K562 (cell line): Measurements from ENCODE around the gene GGPS1. TPM values are rescaled to one million over a fixed set of nuclear protein-coding genes. Genes with fewer than 3 reads are reported as not detected.

ENCODE experiments used
- BRCA1 ChIP-seq, 2 experiments: fragments of 450-650 bp in 1 of 2; sonication (generic) in 1 of 2; formaldehyde crosslinking in 1 of 2; IDR thresholded peaks; 2 replicates each; pipeline versions ENCODE4 v1.5.0 to v1.6.1; 2017 to 2020; ENCODE audit warnings: mild to moderate bottlenecking in 1 of 2, missing genetic modification reagents in 1 of 2
- FOXP4 ChIP-seq: sonication (generic); formaldehyde crosslinking; IDR thresholded peaks from 2 replicates; pipeline ENCODE4 v1.8.0; 2022; ENCODE audit warnings: mild to moderate bottlenecking, missing genetic modification reagents, borderline replicate concordance
- HDGF ChIP-seq: fragments of 450-650 bp; IDR thresholded peaks from 2 replicates; pipeline ENCODE4 v1.6.1; 2016
- ZNF232 ChIP-seq: sonication (generic); formaldehyde crosslinking; IDR thresholded peaks from 2 replicates; pipeline ENCODE4 v1.8.0; 2022; ENCODE audit warnings: mild to moderate bottlenecking, missing genetic modification reagents
- ZNF57 ChIP-seq: fragments of 450-650 bp; formaldehyde crosslinking; IDR thresholded peaks from 2 replicates; pipeline ENCODE4 v1.4.0; 2020; ENCODE audit warnings: mild to moderate bottlenecking, moderate library complexity
- ZNF699 ChIP-seq: fragments of 250-450 bp; sonication (Bioruptor Pico); IDR thresholded peaks from 2 replicates; pipeline ENCODE4 v1.8.0; 2021; ENCODE audit warnings: mild to moderate bottlenecking, moderate library complexity; ENCODE audit not compliant: insufficient replicate concordance
- ZNF76 ChIP-seq: fragments of 250-450 bp; sonication (Bioruptor Pico); IDR thresholded peaks from 2 replicates; pipeline ENCODE4 v1.4.0; 2020; ENCODE audit warnings: mild to moderate bottlenecking, moderate library complexity, borderline replicate concordance
- polyA plus RNA-seq, 8 experiments: library from polyadenylated mRNA; depleted of rRNA in 4 of 8; stranded (reverse) in 5 of 8; unstranded in 3 of 8; fragments of >200 nt; fragmentation: Nextera tagmentation in 2 of 8; fragmentation: Illumina TruSeq in 1 of 8; extraction: Ambion mirVana in 2 of 8; extraction: Trizol in 1 of 8; gene quantifications; 2 replicates each; pipeline versions ENCODE4 v1.2.1 to v1.2.3, GENCODE V29; 2011 to 2014; ENCODE audit warnings: inconsistent platforms in 1 of 8, missing spikeins in 1 of 8
- total RNA-seq, 7 experiments: library from RNA; depleted of rRNA in 6 of 7; stranded (reverse); fragments of >200 nt in 6 of 7; fragmentation: Illumina TruSeq in 2 of 7; extraction: Trizol in 2 of 7; gene quantifications; 2 replicates each; pipeline versions ENCODE4 v1.2.1 to v1.2.3, GENCODE V29; 2011 to 2021; ENCODE audit warnings: low replicate concordance in 1 of 7
- TF ChIP-seq, protein P1 (sequence below), 2 experiments: IDR thresholded peaks in 1 of 2; conservative IDR thresholded peaks in 1 of 2; 2 replicates each; pipeline ENCODE4 v1.6.1; 2016; ENCODE audit warnings: low read depth in 2 of 2, mild to moderate bottlenecking in 1 of 2, missing compliant biosample characterization in 1 of 2, missing genetic modification characterization in 1 of 2, moderate library complexity in 1 of 2
- TF ChIP-seq, protein P2 (sequence below): sonication (generic); formaldehyde crosslinking; IDR thresholded peaks from 2 replicates; pipeline ENCODE4 v1.8.0; 2023; ENCODE audit warnings: missing genetic modification reagents, mild to moderate bottlenecking, borderline replicate concordance

GGPS1 gene
- total and polyA plus RNA-seq, 9 of the 15 experiments (the other 6 are each of a cell fraction or from before 2014, with no cell fraction given) = 18.8 to 104 (median 56.3) TPM

- TF ChIP-seq BRCA1 (IDR thresholded peaks at IDR 0.05) (no peak), BRCA1 (CRISPR knock-in tag; IDR thresholded peaks at IDR 0.05) (no peak), ZNF76 (CRISPR knock-in tag) (no peak), ZNF232 (CRISPR knock-in tag) (peak; percentile 61; the same call in 1 of the 2 replicates), HDGF (no peak), ZNF699 (CRISPR knock-in tag) (no peak), ZNF57 (no peak), FOXP4 (CRISPR knock-in tag) (0 out of 2 replicates have a peak, but pooled peaks have one; percentile 39)
- TF ChIP-seq, protein P1, sequence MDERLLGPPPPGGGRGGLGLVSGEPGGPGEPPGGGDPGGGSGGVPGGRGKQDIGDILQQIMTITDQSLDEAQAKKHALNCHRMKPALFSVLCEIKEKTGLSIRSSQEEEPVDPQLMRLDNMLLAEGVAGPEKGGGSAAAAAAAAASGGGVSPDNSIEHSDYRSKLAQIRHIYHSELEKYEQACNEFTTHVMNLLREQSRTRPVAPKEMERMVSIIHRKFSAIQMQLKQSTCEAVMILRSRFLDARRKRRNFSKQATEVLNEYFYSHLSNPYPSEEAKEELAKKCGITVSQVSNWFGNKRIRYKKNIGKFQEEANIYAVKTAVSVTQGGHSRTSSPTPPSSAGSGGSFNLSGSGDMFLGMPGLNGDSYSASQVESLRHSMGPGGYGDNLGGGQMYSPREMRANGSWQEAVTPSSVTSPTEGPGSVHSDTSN (CRISPR knock-in tag; IDR thresholded peaks at IDR 0.05; ENCODE audit: low read depth) = no peak
- TF ChIP-seq, protein P1 (tag; conservative IDR thresholded peaks at IDR 0.05; ENCODE audit: low read depth) = peak; percentile 77
- TF ChIP-seq, protein P2, sequence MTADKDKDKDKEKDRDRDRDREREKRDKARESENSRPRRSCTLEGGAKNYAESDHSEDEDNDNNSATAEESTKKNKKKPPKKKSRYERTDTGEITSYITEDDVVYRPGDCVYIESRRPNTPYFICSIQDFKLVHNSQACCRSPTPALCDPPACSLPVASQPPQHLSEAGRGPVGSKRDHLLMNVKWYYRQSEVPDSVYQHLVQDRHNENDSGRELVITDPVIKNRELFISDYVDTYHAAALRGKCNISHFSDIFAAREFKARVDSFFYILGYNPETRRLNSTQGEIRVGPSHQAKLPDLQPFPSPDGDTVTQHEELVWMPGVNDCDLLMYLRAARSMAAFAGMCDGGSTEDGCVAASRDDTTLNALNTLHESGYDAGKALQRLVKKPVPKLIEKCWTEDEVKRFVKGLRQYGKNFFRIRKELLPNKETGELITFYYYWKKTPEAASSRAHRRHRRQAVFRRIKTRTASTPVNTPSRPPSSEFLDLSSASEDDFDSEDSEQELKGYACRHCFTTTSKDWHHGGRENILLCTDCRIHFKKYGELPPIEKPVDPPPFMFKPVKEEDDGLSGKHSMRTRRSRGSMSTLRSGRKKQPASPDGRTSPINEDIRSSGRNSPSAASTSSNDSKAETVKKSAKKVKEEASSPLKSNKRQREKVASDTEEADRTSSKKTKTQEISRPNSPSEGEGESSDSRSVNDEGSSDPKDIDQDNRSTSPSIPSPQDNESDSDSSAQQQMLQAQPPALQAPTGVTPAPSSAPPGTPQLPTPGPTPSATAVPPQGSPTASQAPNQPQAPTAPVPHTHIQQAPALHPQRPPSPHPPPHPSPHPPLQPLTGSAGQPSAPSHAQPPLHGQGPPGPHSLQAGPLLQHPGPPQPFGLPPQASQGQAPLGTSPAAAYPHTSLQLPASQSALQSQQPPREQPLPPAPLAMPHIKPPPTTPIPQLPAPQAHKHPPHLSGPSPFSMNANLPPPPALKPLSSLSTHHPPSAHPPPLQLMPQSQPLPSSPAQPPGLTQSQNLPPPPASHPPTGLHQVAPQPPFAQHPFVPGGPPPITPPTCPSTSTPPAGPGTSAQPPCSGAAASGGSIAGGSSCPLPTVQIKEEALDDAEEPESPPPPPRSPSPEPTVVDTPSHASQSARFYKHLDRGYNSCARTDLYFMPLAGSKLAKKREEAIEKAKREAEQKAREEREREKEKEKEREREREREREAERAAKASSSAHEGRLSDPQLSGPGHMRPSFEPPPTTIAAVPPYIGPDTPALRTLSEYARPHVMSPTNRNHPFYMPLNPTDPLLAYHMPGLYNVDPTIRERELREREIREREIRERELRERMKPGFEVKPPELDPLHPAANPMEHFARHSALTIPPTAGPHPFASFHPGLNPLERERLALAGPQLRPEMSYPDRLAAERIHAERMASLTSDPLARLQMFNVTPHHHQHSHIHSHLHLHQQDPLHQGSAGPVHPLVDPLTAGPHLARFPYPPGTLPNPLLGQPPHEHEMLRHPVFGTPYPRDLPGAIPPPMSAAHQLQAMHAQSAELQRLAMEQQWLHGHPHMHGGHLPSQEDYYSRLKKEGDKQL (CRISPR knock-in tag) = no peak; the same call in 1 of the 2 replicates
Measured at GRCh38 chr1:235367000-235367908, 38.9 kb downstream of the GGPS1 start, which contains the start of gene TBCE (continued).
